GM12878 (cell line): Measurements from ENCODE around the gene PSMD11. TPM values are rescaled to one million over a fixed set of nuclear protein-coding genes. Genes with fewer than 3 reads are reported as not detected.

ENCODE experiments used
- ATAC-seq: fragments of 200-7000 bp; cut with Tn5 transposase; 3 replicates; pipeline ENCODE4 v1.9.1; 2020; ENCODE audit warnings: mild to moderate bottlenecking, moderate library complexity
- BruUV-seq: library from RNA; stranded (reverse); fragments of 400-500 nt; replicated peaks from 2 replicates; lab custom pipeline; 2021; lab: Mats Ljungman, UMichigan
- CTCF ChIA-PET: fragments of 300-600 bp; sonication (Branson Sonifier 250); formaldehyde crosslinking; extraction: SDS; loops from one replicate; lab custom pipeline; 2021; ENCODE audit warnings: inconsistent platforms; lab: Yijun Ruan, JAX
- POLR2A ChIA-PET: fragments of 350-600 bp; formaldehyde crosslinking; extraction: SDS; loops from one replicate; lab custom pipeline; 2021; ENCODE audit warnings: inconsistent platforms; lab: Charles Lee
- RAD21 ChIA-PET: fragments of 300-600 bp; sonication (Branson Sonifier 250); formaldehyde crosslinking; loops from one replicate; lab custom pipeline; 2023; ENCODE audit warnings: antibody characterized with exemption; ENCODE audit not compliant: unreplicated experiment; lab: Charles Lee
- SMC1A ChIA-PET: fragments of 300-600 bp; sonication (Branson Sonifier 250); formaldehyde crosslinking; loops from one replicate; lab custom pipeline; 2023; ENCODE audit not compliant: unreplicated experiment, uncharacterized antibody; lab: Charles Lee
- DNase-seq: peaks from one replicate; pipeline ENCODE4 v3.0.0-alpha.2; 2011; ENCODE audit warnings: low read depth, low spot score
- FAIRE-seq: peaks from 3 replicates; lab custom pipeline; 2011; peaks lifted over from hg19 to GRCh38; lab: Jason Lieb, UNC
- H2AFZ ChIP-seq: 2 replicates; pipeline ENCODE4 v1.6.0; 2011; ENCODE audit warnings: low read depth, low read length, control low read depth; ENCODE audit not compliant: control insufficient read depth
- H3K27ac ChIP-seq: 2 replicates; pipeline ENCODE4 v1.5.1; 2011; ENCODE audit warnings: control low read depth; ENCODE audit not compliant: control insufficient read depth, insufficient read depth
- H3K27me3 ChIP-seq, 2 experiments: replicated peaks in 1 of 2; 2 replicates each; pipeline versions ENCODE4 v1.6.0 to v1.6.1; 2011; ENCODE audit warnings: low read length in 1 of 2; ENCODE audit not compliant: control insufficient read depth in 2 of 2, insufficient read depth in 2 of 2
- H3K36me3 ChIP-seq, 2 experiments: 2 replicates each; pipeline ENCODE4 v1.5.1; 2011; ENCODE audit warnings: low read length in 1 of 2; ENCODE audit not compliant: control insufficient read depth in 2 of 2, insufficient read depth in 2 of 2
- H3K4me1 ChIP-seq: 2 replicates; pipeline ENCODE4 v1.6.1; 2011; ENCODE audit warnings: mild to moderate bottlenecking, low read length, moderate library complexity, mixed read lengths; ENCODE audit not compliant: control insufficient read depth, insufficient read depth
- H3K4me2 ChIP-seq: 2 replicates; pipeline ENCODE4 v1.6.0; 2011; ENCODE audit warnings: control low read depth; ENCODE audit not compliant: control insufficient read depth, insufficient read depth
- H3K4me3 ChIP-seq: fragments of 200-600 bp; sonication (generic); 2 replicates; pipeline ENCODE4 v1.5.1; 2016
- H3K79me2 ChIP-seq: 2 replicates; pipeline ENCODE4 v1.6.0; 2011; ENCODE audit warnings: low read length; ENCODE audit not compliant: control insufficient read depth, insufficient read depth
- H3K9ac ChIP-seq: 2 replicates; pipeline ENCODE4 v1.8.0; 2011; ENCODE audit warnings: low read length, control low read depth, mixed read lengths; ENCODE audit not compliant: control insufficient read depth, insufficient read depth
- H3K9me3 ChIP-seq: replicated peaks from 3 replicates; pipeline ENCODE4 v1.5.1; 2011; ENCODE audit warnings: mild to moderate bottlenecking, low read length; ENCODE audit not compliant: control insufficient read depth, insufficient read depth
- H4K20me1 ChIP-seq: 2 replicates; pipeline ENCODE4 v1.6.0; 2011; ENCODE audit not compliant: control insufficient read depth, insufficient read depth
- ATF7 ChIP-seq: fragments of 450-650 bp; IDR thresholded peaks from 2 replicates; pipeline ENCODE4 v1.6.1; 2016; ENCODE audit warnings: low read depth, mild to moderate bottlenecking
- BRCA1 ChIP-seq: IDR thresholded peaks from 2 replicates; pipeline ENCODE4 v1.6.1; 2011; ENCODE audit warnings: low read depth, low read length, improper control_type of control experiment
- CHD1 ChIP-seq: IDR thresholded peaks from 2 replicates; pipeline ENCODE4 v1.6.1; 2012; ENCODE audit warnings: low read depth, low read length, improper control_type of control experiment
- DPF2 ChIP-seq: fragments of 450-650 bp; IDR thresholded peaks from 2 replicates; pipeline ENCODE4 v1.6.1; 2017; ENCODE audit warnings: mild to moderate bottlenecking
- EGR1 ChIP-seq, 2 experiments: IDR thresholded peaks; 1 replicate in 1 of 2; 2 replicates in 1 of 2; pipeline ENCODE4 v1.6.1; 2011 to 2012; ENCODE audit warnings: low read depth in 2 of 2, low read length in 2 of 2, borderline replicate concordance in 1 of 2, mild to moderate bottlenecking in 1 of 2, moderate library complexity in 1 of 2
- HDGF ChIP-seq: fragments of 450-650 bp; IDR thresholded peaks from 2 replicates; pipeline ENCODE4 v1.6.1; 2016; ENCODE audit warnings: antibody characterized with exemption
- KLF5 ChIP-seq: fragments of 450-650 bp; IDR thresholded peaks from 2 replicates; pipeline ENCODE4 v1.6.1; 2014; ENCODE audit warnings: mild to moderate bottlenecking; ENCODE audit not compliant: partially characterized antibody
- NRF1 ChIP-seq: conservative IDR thresholded peaks from 2 replicates; pipeline ENCODE4 v1.6.1; 2011; ENCODE audit warnings: mild to moderate bottlenecking, low read depth, low read length, improper control_type of control experiment
- SMAD1 ChIP-seq: fragments of 450-650 bp; IDR thresholded peaks from 2 replicates; pipeline ENCODE4 v1.6.1; 2018; ENCODE audit warnings: mild to moderate bottlenecking, low read depth; ENCODE audit not compliant: partially characterized antibody
- SMARCA5 ChIP-seq: fragments of 450-650 bp; IDR thresholded peaks from 2 replicates; pipeline ENCODE4 v1.6.1; 2017; ENCODE audit warnings: mild to moderate bottlenecking
- ZBTB11 ChIP-seq: fragments of 450-650 bp; formaldehyde crosslinking; IDR thresholded peaks from 2 replicates; pipeline ENCODE4 v1.5.0; 2022; ENCODE audit warnings: mild to moderate bottlenecking, missing genetic modification characterization
- WGBS: methylation state at CpG from one replicate; pipeline ENCODE4 v1.1.6; 2016; ENCODE audit warnings: low lambda C conversion rate; ENCODE audit not compliant: insufficient replicate concordance, insufficient coverage; ENCODE audit errors: missing lambda C conversion rate; 5-methylcytosine and 5-hydroxymethylcytosine counted together
- in situ Hi-C: fragments of 300-500 bp; cut with MboI; formaldehyde crosslinking; loops from 9 replicates; pipeline ENCODE4 v1.14.3; 2018; ENCODE audit warnings: mixed read lengths
- intact Hi-C: fragments of 100-400 bp; cut with micrococcal nuclease; formaldehyde crosslinking; loops from one replicate; pipeline ENCODE4 v1.14.2; 2022; ENCODE audit not compliant: unreplicated experiment
- polyA plus RNA-seq, 11 experiments: library from polyadenylated mRNA; depleted of rRNA in 4 of 11; unstranded in 6 of 11; stranded (reverse) in 5 of 11; fragments of >200 nt; fragmentation: Nextera tagmentation in 4 of 11; fragmentation: Illumina TruSeq in 1 of 11; extraction: Ambion mirVana in 4 of 11; extraction: Trizol in 1 of 11; gene quantifications; 1 replicate in 1 of 11; 2 replicates in 10 of 11; pipeline versions ENCODE4 v1.2.1 to v1.2.3, GENCODE V29; 2011 to 2016; ENCODE audit warnings: inconsistent platforms in 2 of 11, missing spikeins in 2 of 11, low read depth in 1 of 11
- total RNA-seq, 4 experiments: library from RNA; depleted of rRNA in 3 of 4; stranded (reverse); fragments of >200 nt in 3 of 4; fragmentation: Illumina TruSeq in 1 of 4; extraction: Trizol in 1 of 4; gene quantifications; 2 replicates each; pipeline versions ENCODE4 v1.2.1 to v1.2.3, GENCODE V29; 2013 to 2021
- TF ChIP-seq, protein P1 (sequence below): fragments of 150-350 bp; IDR thresholded peaks from 2 replicates; pipeline ENCODE4 v1.6.1; 2016; ENCODE audit warnings: low read depth, low read length
- TF ChIP-seq, protein P2 (sequence below): fragments of 150-350 bp; IDR thresholded peaks from 2 replicates; pipeline ENCODE4 v1.6.1; 2014; ENCODE audit warnings: mild to moderate bottlenecking, low read depth, low read length
- TF ChIP-seq, protein P3 (sequence below): fragments of 450-650 bp; IDR thresholded peaks from 2 replicates; pipeline ENCODE4 v1.6.1; 2014; ENCODE audit warnings: mild to moderate bottlenecking

The PSMD11 gene
- total and polyA plus RNA-seq, 10 of the 15 experiments (the other 5 are each of a cell fraction or from before 2014, with no cell fraction given): 84.1 to 319 (median 120) TPM

- TF ChIP-seq, protein P1, sequence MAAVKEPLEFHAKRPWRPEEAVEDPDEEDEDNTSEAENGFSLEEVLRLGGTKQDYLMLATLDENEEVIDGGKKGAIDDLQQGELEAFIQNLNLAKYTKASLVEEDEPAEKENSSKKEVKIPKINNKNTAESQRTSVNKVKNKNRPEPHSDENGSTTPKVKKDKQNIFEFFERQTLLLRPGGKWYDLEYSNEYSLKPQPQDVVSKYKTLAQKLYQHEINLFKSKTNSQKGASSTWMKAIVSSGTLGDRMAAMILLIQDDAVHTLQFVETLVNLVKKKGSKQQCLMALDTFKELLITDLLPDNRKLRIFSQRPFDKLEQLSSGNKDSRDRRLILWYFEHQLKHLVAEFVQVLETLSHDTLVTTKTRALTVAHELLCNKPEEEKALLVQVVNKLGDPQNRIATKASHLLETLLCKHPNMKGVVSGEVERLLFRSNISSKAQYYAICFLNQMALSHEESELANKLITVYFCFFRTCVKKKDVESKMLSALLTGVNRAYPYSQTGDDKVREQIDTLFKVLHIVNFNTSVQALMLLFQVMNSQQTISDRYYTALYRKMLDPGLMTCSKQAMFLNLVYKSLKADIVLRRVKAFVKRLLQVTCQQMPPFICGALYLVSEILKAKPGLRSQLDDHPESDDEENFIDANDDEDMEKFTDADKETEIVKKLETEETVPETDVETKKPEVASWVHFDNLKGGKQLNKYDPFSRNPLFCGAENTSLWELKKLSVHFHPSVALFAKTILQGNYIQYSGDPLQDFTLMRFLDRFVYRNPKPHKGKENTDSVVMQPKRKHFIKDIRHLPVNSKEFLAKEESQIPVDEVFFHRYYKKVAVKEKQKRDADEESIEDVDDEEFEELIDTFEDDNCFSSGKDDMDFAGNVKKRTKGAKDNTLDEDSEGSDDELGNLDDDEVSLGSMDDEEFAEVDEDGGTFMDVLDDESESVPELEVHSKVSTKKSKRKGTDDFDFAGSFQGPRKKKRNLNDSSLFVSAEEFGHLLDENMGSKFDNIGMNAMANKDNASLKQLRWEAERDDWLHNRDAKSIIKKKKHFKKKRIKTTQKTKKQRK: no peak
- TF ChIP-seq, all 136 proteins: peak for 0
Observed at GRCh38 chr17:32508926-32509325, 64.6 kb downstream of the PSMD11 start (continued).

DNA sequence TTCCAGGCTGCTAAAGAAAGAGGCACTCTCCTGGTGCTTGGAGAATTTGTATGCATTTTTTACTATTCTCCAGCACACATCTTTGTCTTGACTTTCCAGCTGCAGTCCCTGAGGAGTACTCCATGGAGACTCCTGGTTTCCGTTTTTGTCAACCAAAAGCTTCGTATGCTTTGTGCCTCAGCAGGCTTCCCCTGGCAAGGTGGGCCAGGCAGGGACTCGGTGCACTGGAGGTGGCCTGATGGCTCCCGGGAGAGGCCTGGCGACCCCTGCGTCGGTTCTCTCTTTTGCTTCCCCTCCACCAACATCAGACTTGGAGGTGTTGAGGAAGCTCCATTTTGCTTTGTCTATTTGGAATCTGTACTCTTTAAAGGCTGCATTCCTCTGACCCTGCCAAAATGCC lies 66.2 kb downstream of the PSMD11 start:
- WGBS: 85% methylated on average over 7 of the region's 7 CpGs
- CTCF ChIA-PET: interaction anchor here (1.6 to 3.1 kb wide), 2 partner anchors 19 to 48 kb away, joined by 5 to 18 read pairs; no protein-coding TSS in a partner anchor
- Histone ChIP-seq H2AFZ (no peak overlapping the region), H3K27me3 (no peaks in the 10 kb centered on the region), H3K79me2 (no peaks in the 10 kb centered on the region), H4K20me1 (no peaks in the 10 kb centered on the region), H3K9ac (no peak overlapping the region), H3K4me2 (no peak overlapping the region), H3K36me3 (no peaks in the 10 kb centered on the region), H3K4me3 (no peak overlapping the region), H3K4me1 (peaks cover 10% of the 10 kb centered on the region), H3K9me3 (no peaks in the 10 kb centered on the region), H3K27ac (no peak overlapping the region)
- RAD21 ChIA-PET: interaction anchor here (1.2 to 19.5 kb wide), 2 partner anchors 13 to 20 kb away, joined by 4 to 543 read pairs; partner anchors contain the start of gene CDK5R1
- POLR2A ChIA-PET: interaction anchor here (0.6 to 18.8 kb wide), 8 partner anchors 11 to 1818 kb away, joined by 3 to 308 read pairs (median 5); partner anchors contain the start of gene CDK5R1
- FAIRE-seq (no peak), ATAC-seq (no peak), DNase-seq (no peak)
- in situ Hi-C loops (no loop called here), intact Hi-C loops (no loop called here)
- SMC1A ChIA-PET: interaction anchor here (0.9 to 13.7 kb wide), 7 partner anchors 9 to 49 kb away, joined by 3 to 286 read pairs (median 4); partner anchors contain the start of gene CDK5R1
- BruUV-seq: no TSS peak
- no peak for TF ChIP-seq CHD1
- no peak for TF ChIP-seq NRF1
- TF ChIP-seq KLF5: no peak
- no peak for TF ChIP-seq SMARCA5
- TF ChIP-seq, protein P2, sequence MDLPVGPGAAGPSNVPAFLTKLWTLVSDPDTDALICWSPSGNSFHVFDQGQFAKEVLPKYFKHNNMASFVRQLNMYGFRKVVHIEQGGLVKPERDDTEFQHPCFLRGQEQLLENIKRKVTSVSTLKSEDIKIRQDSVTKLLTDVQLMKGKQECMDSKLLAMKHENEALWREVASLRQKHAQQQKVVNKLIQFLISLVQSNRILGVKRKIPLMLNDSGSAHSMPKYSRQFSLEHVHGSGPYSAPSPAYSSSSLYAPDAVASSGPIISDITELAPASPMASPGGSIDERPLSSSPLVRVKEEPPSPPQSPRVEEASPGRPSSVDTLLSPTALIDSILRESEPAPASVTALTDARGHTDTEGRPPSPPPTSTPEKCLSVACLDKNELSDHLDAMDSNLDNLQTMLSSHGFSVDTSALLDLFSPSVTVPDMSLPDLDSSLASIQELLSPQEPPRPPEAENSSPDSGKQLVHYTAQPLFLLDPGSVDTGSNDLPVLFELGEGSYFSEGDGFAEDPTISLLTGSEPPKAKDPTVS: no peak
- TF ChIP-seq SMAD1: no peak
- TF ChIP-seq ATF7: no peak
- no peak for TF ChIP-seq HDGF
- TF ChIP-seq EGR1 (IDR thresholded peaks at IDR 0.05; ENCODE audit: borderline replicate concordance in 1 of 2, low read depth in 2 of 2, low read length in 2 of 2): no peak
- TF ChIP-seq, protein P3, sequence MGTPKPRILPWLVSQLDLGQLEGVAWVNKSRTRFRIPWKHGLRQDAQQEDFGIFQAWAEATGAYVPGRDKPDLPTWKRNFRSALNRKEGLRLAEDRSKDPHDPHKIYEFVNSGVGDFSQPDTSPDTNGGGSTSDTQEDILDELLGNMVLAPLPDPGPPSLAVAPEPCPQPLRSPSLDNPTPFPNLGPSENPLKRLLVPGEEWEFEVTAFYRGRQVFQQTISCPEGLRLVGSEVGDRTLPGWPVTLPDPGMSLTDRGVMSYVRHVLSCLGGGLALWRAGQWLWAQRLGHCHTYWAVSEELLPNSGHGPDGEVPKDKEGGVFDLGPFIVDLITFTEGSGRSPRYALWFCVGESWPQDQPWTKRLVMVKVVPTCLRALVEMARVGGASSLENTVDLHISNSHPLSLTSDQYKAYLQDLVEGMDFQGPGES: no peak
- TF ChIP-seq DPF2: no peak
- no peak for TF ChIP-seq ZBTB11 (CRISPR knock-in tag)
- TF ChIP-seq BRCA1: no peak
